Right renal pelvis (tissue), 4 donors: ENCODE results near the gene RIMS1. TPM values are rescaled to one million over a fixed set of nuclear protein-coding genes. Genes with fewer than 3 reads are reported as not detected.
"Not testable (repeated sequence)": the region's sequence is repeated elsewhere in the genome, so short reads cannot be mapped to it uniquely, and the experiment has no call there.

Source experiments
- DNase-seq, 4 donors: peaks; one replicate each; pipeline ENCODE4 v3.0.0-alpha.2; 2013; ENCODE audit warnings: low read depth in 4 of 4, low spot score in 3 of 4, missing footprints in 1 of 4
- polyA plus RNA-seq, 4 donors: library from polyadenylated mRNA; unstranded; fragments of 120-200 nt; gene quantifications; one replicate each; pipeline ENCODE4 v1.2.1, GENCODE V29; 2013; ENCODE audit not compliant: insufficient read length in 4 of 4

RIMS1 gene
- polyA plus RNA-seq, 4 donors: 2.0 to 5.1 (median 2.1) TPM

DNA sequence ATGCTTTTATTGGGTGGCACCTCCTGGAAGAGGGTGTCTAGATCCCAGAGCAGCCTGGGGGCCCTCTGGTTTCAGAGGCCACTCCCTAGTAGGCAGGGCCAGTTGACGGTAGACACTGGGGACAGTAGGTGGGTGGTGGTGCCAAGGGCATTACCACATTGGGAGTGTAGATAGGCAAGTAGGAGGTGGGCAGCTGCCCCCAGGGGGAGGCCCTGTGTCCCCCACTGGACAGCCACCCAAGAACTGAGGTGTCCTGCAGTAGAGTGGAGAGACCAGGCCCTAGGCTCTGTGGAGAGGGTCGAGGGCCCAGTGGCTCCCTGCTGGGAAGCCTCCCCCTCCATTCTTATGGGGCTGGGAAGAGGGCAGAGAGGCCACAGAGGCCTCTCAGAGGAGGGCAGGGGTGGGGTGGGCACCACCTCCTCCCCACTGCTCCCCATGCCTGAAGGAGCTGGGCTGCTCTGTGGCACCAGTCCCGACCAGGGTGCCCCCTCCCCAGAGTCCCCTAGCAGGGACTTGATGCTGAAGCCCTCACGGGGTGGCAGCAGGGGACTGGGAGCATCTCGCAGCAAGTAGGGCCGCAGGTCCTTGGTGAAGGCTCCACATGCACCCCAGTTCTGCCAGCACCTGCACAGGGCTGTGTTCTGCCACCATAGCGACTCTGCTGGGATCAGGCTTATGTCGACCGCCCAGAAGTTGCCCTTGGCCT is 430.5 kb downstream of the RIMS1 start:
- DNase-seq: no peak

DNA sequence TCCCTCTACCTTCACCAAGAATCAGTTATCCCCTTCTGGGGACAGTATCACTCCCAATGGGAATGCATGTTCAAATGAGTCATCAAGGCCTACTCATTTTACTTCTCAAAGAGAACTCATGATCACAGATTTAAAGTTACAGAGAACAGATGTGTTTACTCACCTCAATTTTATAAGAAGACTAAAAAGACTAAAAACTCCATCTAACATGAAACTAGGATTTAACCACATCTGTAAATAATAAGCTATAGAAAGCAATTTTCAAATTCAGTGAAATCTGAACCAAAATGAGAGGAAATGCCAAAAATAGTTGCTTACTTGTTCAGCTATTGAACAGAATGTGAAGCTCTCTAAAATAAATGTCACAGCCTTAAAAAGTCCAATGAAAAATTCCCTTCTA is 435.4 kb downstream of the RIMS1 start:
- no peak for DNase-seq

- DNase-seq: no peak
Observed at GRCh38 chr6:72322771-72323170, 436.4 kb downstream of the RIMS1 start.

GRCh38 chr6:72324591-72324990 is 438.2 kb downstream of the RIMS1 start:
- no peak for DNase-seq

GRCh38 chr6:72328775-72329174 is 442.4 kb downstream of the RIMS1 start:
- no peak for DNase-seq

DNA sequence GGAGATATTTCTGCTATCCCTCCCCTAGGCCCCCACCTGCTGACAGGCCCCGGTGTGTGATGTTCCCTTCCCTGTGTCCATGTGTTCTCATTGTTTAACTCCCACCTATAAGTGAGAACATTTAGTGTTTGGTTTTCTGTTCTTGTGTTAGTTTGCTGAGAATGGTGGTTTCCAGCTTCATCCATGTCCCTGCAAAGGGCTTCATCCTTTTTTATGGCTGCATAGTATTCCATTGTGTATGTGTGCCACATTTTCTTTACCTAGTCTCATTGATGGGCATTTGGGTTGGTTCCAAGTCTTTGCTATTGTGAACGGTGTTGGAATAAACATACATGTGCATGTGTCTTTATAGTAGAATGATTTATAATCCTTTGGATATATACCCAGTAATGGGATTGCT is 448.9 kb downstream of the RIMS1 start:
- not testable (repeated sequence) for DNase-seq

GRCh38 chr6:72348926-72349325 is 462.6 kb downstream of the RIMS1 start:
- DNase-seq: no peak

DNA sequence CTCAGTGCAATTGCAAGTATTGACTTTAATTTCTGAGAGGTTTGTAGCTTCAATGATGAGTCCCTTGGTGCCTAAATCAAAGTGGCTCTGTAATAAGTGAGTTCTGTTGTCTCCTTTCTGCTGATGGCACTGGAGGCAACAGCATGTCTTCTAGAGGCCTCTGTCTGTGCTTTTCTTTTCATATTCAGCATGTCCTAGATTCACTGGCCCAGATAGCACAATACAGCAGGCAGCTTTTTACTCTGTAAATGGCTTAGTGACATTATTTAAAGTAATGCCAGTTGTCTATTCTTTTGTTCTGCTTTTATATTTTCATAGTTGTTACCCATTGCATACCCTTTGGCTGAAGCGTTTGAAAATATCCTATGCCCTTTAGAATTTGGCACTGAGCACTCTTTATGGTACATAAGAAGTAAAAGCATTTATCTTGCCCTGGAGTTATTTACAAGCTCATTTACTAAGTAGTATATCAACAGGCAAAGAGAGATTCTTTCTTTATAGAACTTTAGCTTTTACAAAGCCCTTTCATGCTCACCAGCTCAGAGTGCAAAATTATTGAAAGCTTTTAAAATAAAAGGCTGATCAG is 464.0 kb downstream of the RIMS1 start:
- no peak for DNase-seq

DNA sequence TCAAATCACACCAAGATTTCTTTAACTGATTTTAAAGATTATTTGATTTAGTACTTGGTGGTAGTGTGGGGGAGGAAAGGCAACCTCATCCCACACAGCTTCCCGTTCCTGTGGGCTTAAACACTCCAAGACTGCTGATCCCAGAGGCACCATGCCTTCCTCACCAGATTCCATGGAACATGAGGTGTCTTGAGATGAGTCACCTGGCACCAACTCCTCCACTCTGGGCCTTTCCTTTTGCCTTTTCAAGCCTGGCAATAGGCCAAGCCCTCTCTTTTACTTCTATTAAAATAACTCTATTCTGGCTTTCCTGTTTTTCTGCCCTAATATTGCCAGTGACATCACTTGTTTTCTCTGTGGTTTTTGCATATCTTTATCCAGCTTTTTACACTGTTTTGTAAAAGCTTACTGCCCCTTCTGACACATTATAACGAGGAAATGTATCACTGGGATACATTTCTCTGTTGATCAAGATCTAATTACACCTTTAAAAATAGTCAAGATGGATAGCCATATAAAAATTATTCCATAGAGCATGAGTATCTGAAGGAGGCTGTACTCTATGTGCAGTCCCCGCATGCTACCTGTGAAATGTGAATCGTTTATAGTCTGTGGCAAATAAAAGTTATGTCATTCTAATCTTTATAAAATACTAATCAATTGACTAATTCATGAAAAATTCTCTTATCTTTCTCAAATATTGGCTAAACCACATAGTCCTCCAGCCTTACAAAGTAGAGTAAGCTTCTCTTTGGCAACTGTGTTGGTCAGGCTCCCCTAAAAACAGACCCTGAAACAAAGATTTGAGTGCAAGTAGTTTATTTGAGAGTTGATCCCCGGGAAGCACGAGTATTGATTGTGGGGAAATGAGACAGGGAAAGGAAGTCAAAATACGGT is 477.7 kb downstream of the RIMS1 start:
- DNase-seq: no peak

- DNase-seq: no peak
Observed at GRCh38 chr6:72365773-72366172, 479.4 kb downstream of the RIMS1 start.

- no peak for DNase-seq
Observed at GRCh38 chr6:72367439-72367838, 481.1 kb downstream of the RIMS1 start.

DNA sequence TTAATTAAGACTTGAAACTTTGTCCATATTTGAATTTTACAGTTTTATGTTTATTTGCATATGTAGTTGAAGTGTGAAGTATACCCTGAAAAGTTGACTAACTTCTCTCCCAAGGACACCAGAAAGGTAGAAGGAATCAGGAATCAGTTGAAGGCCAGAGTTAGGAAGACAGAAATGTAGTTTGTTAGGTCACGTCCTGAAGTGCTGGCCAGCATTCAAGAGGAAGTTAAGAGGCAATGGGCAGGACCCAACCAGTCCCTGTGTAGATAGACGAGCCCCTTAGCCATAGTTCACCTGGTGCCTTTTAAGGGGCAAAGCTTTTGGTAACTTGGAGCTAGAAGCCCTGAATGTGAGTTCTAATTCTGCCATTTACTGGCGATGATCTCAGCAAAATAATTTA is 485.1 kb downstream of the RIMS1 start:
- DNase-seq: no peak

DNA sequence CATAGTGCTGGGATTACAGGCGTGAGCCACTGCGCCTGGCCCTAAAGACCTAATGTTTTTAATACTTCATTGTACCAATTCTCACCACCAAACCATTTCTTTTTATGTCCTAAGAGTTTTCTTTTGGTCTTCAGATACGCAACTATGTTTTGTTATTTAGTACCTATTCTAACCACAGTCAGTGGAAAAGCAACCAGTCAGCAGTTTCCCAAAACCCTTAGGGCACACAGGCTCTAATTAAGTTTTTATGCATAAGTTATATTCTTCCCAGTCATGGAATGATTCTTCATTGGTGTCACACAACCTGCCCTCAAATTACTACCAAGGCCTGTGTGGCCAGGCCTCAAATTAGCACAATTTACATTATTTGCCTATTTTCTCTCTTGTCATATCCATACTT is 487.8 kb downstream of the RIMS1 start:
- no peak for DNase-seq

DNA sequence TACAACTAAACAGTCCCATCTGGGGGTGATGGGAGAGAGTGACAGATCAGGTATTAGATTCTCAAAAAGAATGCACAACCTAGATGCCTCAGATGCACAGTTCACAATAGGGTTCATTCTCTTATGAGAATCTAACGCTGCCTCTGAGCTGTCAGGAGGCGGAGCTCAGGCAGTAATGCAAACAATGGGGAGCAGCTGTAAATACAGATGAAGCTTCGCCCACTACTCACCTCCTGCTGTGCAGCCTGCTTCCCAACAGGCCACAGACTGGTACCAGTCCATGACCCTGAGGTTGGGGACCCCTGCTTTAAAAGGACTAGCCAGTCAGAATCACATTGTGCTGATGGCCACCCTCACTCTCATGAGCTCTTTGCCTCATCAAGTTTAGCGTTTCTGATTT is 488.5 kb downstream of the RIMS1 start:
- no peak for DNase-seq

- no peak for DNase-seq
Observed at GRCh38 chr6:72376736-72377135, 490.4 kb downstream of the RIMS1 start.

DNA sequence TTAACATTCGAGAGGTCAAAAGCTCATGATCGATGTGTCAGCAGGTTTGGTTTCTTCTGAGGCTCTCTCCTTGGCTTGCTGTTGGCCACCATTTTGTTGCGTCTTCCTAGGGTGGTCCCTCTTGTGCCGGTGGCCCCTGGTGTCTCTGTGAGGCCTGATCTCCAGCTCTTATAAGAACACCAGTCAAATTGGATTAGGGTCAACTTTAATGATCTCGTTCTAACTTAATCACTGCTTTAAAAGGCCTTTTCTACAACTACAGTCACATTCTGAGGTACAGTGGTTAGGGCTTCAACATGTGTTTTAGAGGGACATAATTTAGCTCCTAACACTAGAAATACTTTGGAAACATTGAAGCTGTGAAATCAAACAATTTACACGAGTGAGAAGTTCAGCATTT is 494.7 kb downstream of the RIMS1 start:
- DNase-seq: no peak

DNA sequence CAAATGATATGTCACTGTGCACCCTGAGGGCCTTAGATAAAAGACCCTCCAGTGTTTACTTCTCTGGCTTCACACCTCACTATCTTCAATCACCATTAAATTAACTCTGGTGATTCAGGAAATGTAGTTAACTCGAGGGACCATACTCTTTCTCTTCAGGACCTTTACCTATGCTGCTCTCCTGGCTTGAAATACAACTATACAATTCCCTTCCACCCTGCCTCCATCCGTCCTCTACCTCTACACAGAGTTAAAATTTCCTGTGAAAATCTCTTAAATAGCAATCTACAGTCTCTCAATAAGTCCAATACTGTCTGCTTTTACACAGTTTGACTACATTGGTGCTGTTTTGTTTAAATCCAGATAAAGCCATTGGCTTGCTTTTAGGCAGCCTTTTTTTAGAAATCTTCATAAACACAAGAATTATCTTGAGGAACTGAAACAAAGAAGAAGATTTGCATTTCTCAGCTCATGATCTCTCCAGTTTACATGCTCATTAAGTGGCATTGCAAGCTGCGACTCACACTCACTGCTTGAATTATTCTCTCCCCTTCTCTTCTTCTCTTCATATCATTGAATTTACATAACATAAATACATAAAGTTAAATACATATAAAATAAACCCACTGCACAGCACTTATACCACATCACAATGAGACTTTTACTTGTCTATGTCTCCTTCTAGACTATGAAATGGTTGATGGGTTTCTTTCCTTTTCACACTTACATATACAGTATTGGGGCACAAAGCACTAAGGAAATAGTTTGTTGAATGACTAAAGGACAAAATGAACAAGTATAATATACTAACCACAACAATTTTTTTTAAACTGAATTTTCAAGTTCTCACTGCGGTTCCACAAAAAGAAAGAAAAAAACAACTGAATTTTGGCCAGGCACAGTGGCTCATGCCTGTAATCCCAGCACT is 496.5 kb downstream of the RIMS1 start:
- no peak for DNase-seq

- DNase-seq: no peak
Observed at GRCh38 chr6:72386324-72386723, 500.0 kb downstream of the RIMS1 start.

DNA sequence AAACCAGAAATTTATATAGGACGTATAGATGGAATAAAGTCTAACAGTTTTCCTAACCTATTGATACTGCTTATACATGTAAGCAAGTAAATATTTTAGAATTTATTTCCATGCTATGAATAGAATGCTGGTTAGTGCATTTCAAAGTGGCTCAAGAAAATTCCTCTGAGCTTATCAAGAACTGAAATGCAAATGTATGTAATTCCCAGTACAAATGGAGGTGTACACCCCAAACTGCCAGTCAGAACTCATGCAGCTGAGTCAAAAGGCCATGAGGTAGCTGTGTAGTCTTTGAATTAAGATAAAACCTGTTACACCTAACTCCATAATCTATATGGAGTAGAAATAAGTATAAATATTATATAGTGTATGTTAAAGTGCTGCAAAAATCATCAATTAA is 503.3 kb downstream of the RIMS1 start:
- DNase-seq: no peak

DNA sequence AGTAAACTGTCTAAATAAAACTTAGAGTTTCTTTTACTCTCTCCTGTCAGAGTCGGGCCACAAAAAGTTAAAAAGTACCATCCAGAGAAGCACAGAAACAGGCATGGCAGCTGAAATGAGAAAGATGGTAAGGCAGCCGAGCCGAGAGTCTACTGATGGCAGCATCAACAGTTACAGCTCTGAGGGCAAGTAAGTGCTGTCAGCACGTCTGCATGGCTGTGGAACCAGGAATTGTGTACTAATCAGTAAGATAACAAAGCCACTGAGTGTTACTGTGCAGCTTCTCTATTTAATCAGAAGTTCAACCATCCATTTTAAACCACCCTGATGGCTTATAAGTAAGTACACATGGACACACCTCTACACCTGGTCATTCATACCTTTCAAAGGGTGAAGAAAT is 504.2 kb downstream of the RIMS1 start:
- no peak for DNase-seq

DNA sequence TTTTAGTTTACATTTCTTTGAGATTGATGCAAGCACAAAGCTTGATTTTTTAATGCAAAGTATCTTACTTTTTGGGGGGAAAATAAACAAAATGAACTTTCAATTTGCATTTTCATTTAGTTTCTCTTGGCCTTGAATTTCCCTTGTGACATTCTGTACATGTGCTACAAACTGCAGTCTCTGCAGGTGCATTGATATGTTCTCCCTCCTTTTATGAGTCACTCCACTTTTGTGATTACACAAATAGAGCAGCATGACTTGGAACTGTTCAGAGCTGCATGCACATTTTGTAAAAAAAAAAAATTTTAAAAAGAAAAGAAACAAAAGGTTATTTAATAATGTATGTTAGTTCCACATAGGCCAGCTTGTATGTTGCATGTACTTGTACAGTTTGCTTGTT is 515.5 kb downstream of the RIMS1 start:
- no peak for DNase-seq
